Measurements from ENCODE around the gene IDI2.

Gene IDI2

DNA sequence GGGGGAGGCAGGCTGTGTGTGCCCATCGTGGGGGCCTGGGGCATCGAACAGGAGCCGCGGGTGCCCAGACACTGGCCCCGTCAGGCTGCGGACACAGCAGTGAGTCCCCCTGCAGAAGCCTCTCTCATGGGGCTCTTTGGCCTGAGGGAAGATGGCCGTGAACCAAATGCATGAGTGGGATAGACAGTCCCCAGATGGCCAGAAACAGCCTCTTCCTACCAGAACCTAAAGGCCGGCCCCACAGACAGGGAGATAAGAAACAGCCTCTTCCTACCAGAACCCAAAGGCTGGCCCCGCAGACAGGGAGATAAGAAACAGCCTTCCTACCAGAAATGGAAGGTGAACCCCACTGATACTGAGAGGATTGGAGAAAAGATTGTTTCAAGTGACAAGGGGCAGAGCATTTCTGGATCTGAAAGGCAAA, 16.6 kb downstream of the IDI2 start:
- DNase-seq (ENCODE audit: low read depth in 1 of 2, low spot score in 1 of 2), result no peak

DNA sequence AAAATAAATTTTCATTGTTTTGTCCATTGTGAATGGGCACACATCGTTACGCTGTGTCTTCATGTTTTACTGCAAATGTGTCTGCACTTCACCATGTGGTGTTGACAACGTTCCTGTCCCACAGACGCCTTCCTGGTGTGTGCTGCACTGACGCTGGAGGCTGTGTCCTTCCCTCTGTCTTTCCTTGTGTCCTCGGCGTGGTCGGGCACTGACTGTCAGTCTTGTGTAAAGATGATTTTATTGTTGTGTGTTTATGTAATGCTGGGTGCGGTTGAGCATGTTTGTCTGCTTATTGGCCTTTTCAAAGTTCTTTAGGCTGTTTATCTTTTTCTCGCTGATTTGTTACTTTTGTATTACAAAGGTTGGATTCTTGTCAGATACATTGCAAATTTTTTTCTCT, 18.1 kb downstream of the IDI2 start:
- DNase-seq (ENCODE audit: low read depth in 1 of 2, low spot score in 1 of 2), result no peak

DNA sequence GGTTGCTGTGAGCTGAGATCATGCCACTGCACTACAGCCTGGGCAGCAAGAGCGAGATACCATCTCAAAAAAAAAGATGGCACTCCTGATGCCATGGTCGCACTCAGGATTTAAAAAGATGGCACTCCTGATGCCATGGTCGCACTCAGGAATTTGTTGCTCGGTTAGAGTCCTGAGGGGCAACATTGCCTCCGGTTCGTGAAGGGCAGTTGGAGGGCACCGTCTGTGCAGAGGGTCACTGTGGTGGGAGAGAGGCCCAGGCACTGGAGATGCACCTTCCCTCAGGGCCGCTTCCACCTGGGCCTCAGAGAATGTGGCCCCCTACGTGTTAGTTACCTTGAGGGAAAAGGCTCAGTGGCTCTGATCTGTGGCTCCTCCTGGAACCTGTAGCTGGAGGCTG, 19.1 kb downstream of the IDI2 start:
- no peak for DNase-seq (ENCODE audit: low read depth in 1 of 2, low spot score in 1 of 2)

DNA sequence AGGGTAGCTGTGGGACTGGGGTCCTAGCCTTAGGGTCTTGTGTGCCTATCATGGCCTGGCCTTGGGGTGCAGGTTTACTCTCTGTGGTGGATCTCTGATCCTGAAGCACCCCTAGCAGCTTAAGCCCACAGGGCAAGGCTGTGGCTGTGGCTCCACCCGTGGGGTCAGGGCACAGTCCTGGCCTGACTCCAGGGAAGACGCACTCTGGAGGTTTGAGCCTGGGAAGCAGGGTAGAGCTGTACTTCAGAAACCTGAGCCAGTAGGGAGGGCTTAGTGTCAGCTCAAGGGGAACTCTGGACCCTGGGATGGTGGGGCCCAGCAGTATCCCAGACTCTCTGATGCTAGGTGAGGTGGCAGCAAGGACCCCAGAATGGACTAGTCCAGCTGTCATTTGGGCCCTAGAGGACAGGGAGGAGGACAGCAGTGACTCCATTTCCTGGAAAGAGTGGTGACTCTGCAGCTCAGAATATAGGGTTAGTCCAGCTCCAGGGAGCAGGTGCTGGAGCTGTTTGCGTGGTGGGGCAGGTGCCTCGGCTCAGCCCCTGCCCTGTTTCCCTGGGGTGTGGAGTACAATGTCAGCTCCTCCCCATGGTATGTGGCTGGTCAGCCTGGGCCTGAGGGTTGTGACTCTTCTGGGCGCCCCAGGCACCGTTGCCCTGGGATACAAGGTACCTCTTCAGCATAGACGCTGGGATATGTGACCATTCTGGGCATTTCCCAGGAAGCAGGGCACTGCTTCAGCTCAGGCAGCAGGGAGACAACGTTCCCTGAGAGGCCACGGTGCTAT, 21.6 kb downstream of the IDI2 start:
- no peak for DNase-seq (ENCODE audit: low read depth in 1 of 2, low spot score in 1 of 2)

DNA sequence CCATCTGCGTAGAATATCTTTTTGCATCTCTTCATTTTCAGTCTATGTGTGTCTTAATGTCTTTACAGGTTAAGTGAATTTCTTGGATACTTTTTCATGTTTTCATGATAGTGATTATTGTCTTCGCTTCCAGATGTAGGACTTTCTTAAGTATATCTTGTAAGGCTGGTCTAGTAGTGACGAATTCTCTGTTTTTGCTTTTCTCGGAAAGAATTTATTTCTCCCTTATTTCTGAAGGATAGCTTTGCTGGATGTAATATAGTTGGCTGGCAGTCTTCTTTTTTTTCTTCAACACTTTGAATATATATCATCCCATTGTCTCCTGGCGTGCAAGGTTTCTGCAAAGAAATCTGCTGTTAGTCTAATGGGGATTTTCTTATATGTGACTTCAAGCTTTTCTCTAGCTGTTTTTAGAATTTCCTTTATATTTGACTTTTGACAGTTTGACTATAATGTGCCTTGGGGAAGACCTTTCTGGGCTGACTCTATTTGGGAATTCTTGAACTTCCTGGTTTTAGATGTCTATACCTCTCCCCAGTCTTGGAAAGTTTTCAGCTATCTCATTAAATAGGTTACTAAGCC, 23.1 kb downstream of the IDI2 start:
- no peak for DNase-seq (ENCODE audit: low read depth in 1 of 2, low spot score in 1 of 2)

DNA sequence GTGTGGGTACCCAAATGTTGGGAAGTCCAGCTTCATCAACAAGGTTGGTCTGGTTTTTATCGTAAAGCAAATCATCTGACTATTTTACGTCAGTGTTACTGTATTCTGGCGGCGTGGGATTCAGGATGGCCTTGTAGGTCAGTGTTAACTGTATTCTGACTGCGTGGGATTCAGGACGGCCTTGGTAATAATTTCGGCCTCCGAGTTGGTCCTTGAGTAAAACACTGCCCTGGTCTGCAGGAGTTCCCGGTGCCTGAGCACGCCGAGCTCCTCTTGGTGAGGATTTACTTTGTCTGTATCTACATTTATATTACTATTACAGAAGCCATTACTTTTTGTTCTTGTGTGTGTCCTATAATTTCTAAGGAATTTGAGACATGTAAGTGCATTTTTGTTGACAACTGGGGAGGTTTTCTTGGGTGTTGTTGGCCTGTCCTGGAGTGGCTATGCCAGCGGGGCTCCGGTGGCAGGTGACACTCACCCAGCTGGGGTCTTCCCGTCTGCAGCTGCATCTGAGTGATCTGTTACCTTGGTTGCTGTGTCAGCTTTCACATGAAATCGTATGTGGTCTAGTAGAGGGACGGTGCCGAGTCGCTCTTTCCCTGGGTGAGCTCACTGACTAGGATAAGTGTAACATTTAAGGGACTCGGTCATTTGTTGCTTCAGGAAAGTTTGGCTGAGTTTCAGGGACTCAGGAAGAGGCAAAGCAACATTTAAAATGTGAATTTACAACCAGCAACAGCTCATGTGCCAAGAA, 28.2 kb downstream of the IDI2 start:
- no peak for DNase-seq (ENCODE audit: low read depth in 1 of 2, low spot score in 1 of 2)

DNA sequence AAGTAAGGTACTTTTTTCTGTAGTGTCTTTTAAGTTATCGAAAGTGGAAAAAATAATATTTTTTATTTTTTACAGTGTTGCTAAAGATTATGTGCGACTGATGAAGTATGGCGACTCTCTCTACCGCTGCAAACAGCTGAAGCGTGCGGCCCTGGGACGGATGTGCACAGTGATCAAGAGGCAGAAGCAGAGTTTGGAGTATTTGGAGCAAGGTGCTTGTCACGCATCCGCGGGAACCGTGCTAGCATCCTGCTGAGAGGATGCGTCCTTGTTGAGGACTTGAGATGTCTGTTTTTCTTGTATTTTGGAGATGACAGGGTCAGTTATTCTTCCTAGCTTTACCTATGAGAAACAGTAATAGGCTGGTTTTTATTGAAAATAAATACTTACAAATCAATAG, 29.6 kb downstream of the IDI2 start:
- no peak for DNase-seq (ENCODE audit: low read depth in 1 of 2, low spot score in 1 of 2)

DNA sequence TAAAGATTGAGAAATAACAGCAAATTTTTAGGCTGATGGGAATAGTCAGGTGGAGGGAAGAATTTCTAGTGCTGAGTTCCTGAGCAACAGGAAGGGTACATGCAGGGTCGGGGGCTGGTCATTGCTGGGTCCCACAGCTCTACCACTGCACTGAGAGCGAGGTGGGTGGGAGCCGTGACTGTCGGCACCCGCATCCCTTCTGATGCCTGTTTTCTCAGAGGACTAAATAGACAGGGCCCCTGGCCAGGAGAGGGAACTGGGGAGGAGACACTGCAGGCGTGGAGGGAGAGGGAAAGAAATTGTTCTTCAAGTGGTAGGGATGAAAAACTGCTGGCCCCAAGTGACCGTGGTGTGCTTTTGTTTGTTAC, 30.1 kb downstream of the IDI2 start:
- no peak for DNase-seq (ENCODE audit: low read depth in 1 of 2, low spot score in 1 of 2)

DNA sequence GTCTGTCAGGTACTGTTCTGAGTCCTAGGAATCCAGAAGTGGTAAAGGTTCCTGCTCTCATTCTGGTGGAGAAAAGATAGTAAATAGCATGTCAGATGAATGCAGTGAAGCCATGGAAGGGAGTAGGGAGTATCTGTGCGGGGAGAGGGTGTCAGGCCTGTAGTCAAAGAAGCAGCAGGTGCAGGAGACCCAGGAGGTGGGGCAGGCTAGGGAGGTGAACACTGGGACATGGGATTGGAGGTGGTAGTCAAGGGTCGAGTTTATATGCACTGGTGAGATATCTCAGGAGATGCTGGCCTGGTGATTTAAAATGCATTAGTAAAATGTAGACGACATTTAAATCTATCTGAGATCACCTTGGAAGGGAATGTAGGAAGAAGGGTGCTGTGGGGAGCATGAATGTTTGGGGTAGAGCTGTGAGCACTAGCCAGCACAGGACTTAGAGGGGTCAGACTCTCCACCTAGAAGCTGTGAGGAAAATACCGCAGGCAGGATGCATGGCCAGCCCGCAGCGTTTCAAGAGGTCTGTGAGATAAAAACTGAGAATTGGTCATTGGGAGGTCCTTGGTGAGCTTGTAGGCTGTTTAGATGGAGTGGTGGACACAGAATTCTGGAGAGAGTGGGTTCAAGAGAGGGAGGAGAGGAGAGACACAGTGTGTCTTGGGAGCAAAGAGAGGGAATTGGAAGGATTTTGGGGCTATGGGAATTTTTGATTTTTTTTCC, 30.7 kb downstream of the IDI2 start:
- DNase-seq (ENCODE audit: low read depth in 1 of 2, low spot score in 1 of 2), result no peak

DNA sequence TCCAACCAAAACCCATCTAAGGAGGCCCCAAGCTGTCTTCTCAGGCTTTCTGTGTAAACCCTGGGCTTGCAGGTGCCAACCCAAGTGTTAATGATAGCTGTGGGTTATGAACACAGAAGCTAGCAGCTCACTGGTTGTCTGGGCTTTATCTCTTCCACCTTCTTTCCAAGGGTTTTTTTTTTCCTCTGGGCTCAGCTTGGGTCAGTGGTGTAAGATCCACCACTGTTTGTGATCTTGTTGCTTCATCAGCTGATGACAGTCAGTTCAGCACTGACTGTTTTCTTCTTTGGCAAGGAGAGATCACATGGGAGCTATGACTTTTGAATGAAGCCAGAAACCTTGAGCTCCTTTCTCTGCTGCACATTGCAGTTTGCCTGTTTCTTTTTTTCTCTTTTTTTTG, 32.8 kb downstream of the IDI2 start:
- no peak for DNase-seq (ENCODE audit: low read depth in 1 of 2, low spot score in 1 of 2)

DNA sequence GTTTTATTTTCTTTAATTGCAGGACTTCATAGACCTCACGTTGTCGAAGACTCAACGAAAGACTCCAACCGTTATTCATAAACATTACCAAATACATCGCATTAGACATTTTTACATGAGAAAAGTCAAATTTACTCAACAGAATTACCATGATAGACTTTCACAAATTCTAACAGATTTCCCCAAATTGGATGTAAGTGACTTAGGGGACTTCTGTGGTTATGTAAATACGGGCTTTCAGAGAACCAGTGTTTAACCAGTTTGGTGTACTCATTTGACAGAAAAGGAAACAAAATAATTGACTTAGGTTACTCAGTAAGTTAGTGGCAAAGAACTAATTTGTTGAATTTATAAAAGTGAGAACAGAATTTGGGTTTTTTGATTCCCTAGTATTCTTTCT, 33.2 kb downstream of the IDI2 start:
- no peak for DNase-seq (ENCODE audit: low read depth in 1 of 2, low spot score in 1 of 2)

DNA sequence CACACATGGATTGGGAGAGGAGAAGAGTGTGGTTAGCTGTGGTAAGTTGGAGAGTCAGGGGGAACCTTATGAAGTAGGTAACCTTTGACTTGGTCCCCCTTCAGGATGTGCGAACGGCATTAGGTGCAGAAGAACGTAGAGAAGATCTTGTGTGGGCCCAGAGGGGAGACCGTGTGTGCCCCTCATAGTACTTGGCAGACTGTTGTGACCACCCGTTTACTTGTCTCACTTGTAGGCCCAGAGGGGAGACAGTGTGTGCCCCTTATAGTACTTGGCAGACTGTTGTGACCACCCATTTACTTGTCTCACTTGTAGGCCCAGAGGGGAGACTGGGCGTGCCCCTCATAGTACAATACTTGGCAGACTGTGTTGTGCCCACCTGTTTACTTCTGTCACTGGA, 34.9 kb downstream of the IDI2 start:
- DNase-seq (ENCODE audit: low read depth in 1 of 2, low spot score in 1 of 2), result no peak

DNA sequence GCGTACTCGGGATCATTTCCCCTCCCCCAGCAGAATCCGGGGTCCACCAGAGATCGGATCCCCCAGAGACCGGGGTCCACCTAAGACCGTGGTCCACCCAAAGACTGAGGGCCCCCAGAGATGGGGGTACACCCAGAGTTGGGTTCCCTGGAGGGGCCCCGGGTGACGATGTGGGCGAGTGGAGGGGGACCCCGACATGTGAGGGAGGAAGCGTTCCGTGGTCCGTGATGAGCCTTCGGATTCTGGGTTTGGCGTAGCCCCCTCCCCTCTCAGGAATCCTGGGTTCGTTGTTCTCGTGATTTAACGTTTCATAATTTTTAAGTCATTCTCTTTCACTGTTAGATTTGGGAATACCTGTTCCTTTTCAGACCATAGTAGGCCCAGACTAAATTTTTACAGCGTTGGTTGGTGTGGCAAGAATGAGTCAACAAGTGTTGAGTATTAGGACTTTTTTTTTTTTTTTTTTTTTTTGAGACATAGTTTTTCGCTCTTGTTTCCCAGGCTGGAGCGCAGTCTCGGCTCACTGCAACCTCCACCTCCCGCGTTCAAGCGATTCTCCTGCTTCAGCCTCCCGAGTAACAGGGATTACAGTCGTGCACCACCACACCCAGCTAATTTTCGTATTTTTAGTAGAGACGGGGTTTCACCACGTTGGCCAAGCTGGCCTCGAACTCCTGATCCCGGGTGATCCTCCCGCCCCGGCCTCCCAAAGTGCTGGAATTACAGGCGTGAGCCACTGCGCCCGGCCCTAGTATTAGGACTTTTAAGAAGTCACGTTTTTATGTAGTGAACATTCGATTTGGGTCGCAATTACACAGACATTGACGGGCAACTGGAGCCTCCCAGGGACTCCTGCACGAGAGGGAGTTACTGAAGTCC, 36.8 kb downstream of the IDI2 start:
- DNase-seq (ENCODE audit: low read depth in 1 of 2, low spot score in 1 of 2), result peak in 1 of 2 donors; percentile 22

DNA sequence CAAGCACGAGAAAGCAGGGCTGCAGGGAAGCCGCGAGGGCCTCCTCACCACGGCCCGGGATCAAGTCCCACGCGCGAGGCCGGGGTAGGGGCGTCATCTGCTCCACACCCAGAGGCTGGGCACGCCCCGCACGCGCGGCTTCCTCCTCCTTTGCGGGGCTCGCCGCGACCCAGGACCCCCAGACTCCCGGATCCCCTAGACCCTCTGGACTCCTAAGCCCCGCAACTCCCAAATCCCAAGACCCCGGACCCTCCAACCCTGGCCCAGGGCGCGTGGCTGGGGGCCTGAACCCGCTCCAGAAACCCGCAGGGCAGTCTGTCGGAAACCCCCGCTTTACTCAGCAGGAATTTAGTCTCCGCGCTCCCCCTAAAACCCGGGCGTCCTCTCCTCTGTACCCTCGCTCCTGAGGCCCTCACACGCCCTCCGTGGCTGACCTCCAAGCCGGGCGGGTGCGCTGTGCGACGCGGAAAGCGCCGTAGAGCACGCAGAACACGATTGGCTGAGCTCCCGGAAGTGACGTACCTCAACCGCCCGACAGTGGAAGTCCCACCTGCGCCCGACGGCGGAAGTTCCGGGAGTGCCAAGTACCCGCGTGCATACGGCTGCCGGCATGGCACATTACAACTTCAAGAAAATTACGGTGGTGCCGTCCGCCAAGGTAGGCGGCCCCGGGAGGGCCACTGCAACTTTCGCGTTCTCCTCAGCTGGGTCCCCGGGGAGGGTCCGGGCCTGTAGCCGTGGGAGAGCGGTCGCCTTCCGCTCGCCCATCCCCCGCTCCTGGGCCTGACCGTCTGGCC, 37.6 kb downstream of the IDI2 start, which contains the start of gene GTPBP4:
TSS of gene GTPBP4 (plus strand) at position 565 of the 797 bp plus-strand sequence. CDS start at position 611, 46 bp downstream.
- peak; percentile 84 to 97 for DNase-seq (ENCODE audit: low read depth in 1 of 2, low spot score in 1 of 2)

DNA sequence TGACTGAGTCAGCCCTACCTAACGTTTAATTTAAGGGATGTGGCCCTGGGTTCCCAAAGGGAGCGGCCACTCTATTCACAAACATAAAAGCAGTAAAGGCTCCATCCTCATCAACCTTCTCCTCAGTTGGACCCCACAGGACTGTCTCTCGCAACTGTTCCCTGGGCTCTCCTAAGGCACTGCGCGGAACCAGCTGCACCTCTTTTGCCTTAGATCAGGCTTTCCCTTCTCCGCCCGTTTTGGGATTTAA, 38.1 kb downstream of the IDI2 start:
- DNase-seq (ENCODE audit: low read depth in 1 of 2, low spot score in 1 of 2), result no peak

DNA sequence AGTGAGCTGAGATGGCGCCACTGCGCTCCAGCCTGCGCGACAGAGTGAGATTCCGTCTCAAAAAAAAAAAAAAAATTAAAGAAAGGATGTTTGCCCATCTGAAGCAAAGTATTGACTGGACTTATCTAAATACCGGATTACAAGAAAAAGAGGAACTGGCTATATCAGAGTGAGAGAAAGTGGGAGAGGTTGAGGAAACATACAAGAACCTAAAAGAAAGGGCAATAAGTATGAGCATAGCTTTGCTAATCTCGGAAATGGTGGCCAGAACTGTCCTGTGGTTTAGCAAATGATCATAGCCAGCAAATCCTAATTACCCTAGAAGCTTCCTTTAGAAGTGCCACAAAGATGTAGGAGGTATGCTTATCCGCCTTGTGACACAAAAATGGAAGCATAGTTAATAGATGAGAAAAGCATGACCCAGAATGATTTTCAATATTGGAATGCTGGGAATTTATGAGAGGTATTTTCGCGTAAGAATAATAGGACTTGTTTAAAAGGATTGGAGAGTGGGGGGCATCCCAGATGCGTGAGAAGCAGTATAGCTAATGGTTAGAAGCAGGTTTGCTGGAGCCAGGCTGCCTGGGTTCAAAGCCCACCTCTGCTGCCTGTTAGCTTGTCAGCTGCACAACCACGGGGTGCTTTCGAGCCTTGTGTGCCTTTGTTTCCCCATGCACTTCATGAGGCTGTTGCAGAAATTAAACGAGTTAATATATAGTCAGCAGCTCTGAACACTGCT, 38.6 kb downstream of the IDI2 start:
- no peak for DNase-seq (ENCODE audit: low read depth in 1 of 2, low spot score in 1 of 2)

DNA sequence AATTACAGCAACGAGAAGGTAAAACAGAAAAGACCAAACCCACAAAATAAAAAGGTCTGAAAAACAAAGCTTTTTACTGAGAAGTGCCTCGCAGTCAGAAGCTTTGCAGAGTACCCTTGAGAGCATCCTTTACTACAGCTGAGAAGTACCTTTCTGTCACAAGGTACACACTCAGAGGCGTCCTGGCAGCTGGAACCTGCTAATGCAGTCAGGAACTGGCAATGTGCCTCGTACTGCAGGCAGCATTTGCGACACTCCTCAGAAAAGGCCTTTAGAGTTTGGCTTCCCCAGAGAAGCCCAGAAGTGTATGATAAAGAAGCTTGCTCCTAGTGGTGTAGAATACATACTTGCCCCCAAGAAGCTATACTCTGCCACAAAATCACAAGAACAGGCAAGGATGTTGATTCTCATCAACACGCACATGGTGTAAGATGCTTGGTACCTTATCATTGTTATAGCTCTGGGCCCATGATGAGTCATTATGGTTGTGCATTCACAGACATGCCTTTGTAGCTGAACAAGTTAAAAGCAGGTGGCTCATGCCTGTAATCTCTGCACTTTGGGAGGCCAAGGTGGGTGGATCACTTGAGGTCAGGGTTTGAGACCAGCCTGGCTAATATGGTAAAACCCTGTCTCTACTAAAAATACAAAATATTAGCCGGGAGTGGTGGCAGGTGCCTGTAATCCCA, 39.4 kb downstream of the IDI2 start:
- no peak for DNase-seq (ENCODE audit: low read depth in 1 of 2, low spot score in 1 of 2)

DNA sequence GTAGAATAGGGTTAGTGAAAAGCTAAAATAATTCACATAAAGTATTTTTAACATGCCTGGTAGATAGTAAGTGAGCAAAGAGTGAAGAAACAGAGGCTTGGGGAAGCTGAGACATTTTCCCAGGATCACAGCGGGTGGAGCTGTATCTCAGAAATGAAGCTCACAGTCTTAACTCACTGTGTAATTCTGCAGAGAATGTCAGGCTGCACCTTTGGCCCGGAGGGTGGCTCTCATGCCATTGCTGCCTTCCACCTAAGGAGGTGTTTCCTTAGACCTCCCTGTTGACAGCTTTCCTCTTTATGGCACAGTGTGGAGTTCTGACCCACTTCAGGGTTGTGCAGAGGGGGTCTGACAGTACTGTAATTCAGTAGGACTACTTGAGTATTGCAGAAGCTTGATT, 40.3 kb downstream of the IDI2 start:
- no peak for DNase-seq (ENCODE audit: low read depth in 1 of 2, low spot score in 1 of 2)

Data from activated CD4-positive, alpha-beta T cell treated with anti-CD3 and anti-CD28 coated beads, Interleukin-2, amount 50 U/mL, for 24 hours (primary cell).